Measurements from ENCODE around the gene FAAP100.
"Not testable (repeated sequence)": the region's sequence is repeated elsewhere in the genome, so short reads cannot be mapped to it uniquely, and the experiment has no call there.

The FAAP100 gene

GRCh38 chr17:81538651-81539570 is 13.2 kb downstream of the FAAP100 start:
- DNase-seq (ENCODE audit: low spot score) = no peak

GRCh38 chr17:81537856-81538555 is 14.1 kb downstream of the FAAP100 start:
- no peak for DNase-seq (ENCODE audit: low spot score)

- DNase-seq (ENCODE audit: low spot score) = peak; percentile 27
Observed at GRCh38 chr17:81537343-81537855, 14.8 kb downstream of the FAAP100 start.

- DNase-seq (ENCODE audit: low spot score) = no peak
Observed at GRCh38 chr17:81536299-81537290, 15.6 kb downstream of the FAAP100 start.

GRCh38 chr17:81535480-81536298 is 16.5 kb downstream of the FAAP100 start:
- no peak for DNase-seq (ENCODE audit: low spot score)

DNA sequence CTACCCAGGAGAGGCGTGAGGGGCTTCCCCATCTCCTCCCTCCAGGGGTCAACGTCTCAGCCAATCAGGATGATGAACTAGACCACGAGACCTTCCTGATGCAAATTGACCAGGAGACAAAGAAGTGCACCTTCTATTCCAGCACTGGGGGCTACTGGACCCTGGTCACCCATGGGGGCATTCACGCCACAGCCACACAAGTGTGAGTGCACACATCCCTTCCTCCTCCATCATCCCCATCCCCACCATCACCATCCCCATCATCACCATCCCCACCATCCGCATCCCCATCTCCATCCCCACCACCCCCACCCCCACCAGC is 17.2 kb downstream of the FAAP100 start:
- no peak for DNase-seq (ENCODE audit: low spot score)

DNA sequence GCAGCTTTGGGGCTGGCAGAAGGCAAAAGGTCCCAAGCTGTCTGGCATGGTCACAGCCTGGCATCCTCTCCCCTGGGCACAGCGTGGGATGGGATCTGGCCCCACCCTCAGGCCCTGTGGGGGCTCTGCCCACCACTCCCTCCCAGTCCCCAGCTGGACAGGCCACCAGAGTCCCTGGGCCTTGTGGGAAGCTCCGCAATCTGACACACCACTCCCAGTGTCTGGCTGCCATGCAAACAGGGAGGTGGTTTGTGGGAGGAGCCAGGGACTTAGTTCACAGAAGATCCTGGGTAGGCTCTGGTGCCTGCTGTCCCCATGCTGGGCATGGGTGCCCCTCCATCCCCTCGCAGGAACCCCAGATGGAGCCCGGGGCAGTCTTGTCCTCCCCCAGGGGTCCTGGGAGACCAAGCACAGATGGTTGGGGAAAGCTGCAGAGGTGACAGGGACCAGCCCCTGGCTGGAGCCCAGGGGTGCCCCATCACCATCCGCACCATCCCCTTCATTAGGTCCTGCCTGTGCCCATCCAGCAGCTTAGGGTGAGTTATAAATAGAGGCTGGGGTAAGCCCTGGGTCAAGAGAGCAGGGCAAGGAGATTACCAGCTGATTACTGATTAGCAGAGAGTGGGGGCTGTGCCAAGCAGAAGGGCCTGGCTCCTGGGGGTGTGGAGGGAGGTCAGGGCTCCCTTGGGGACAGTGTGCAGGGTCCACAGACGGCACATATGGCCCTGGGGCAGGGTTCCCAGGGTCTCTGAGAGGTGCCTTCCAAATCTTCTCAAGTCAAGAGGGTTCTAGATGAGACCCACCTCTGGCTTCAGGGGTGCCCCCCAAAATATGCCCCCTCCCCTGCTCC is 17.8 kb downstream of the FAAP100 start:
- no peak for DNase-seq (ENCODE audit: low spot score)

- no peak for DNase-seq (ENCODE audit: low spot score)
Observed at GRCh38 chr17:81533339-81534141, 18.6 kb downstream of the FAAP100 start.

DNA sequence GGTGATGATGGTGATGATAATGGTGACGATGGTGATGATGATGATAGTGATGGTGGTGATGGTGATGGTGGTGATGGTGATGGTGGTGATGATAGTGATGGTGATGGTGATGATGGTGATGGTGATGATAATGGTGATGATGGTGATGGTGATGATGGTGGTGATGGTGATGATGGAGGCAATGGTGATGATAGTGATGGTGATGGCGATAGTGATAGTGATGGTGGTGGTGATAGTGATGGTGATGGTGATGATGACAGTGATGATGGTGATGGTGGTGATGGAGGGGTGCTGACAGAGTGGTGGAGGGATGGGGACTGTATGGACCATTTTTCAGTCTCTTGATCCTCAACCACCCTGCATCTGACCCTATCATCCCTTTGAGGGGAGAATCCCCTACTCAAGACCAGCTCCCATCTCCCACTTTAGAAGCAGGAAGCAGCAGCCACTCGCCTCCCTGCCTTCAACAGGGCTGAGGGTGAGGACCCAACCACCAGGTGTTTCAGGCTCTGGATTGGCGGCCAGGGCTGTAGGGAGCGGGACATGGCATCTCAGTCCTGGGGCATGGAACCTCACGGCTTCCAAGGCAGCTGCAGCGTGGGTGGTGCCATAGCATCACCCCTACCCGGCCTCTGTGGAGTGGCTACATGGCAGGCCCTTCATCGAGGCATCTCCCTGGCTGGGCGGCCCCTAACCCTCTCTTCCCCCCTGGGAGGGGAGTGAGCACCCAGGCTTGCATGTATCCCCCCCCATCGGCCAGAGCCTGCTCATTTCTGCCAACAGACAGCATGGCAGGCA is 19.5 kb downstream of the FAAP100 start:
- no peak for DNase-seq (ENCODE audit: low spot score)

GRCh38 chr17:81531998-81532404 is 20.2 kb downstream of the FAAP100 start:
- not testable (repeated sequence) for DNase-seq (ENCODE audit: low spot score)

DNA sequence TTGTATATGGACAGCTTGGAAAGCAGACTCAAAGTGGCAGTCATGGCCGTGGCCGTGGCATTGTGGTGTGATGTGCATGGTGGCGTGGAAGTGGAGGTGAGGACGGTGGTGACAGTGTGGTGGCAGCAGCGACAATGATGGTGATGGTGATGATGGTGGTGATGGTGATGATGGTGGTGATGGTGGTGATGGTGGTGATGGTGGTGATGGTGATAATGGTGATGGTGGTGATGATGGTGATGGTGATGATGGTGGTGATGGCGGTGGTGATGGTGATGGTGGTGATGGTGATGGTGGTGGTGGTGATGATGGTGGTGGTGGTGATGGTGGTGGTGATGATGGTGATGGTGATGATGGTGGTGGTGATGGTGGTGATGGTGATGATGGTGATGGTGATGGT is 21.1 kb downstream of the FAAP100 start:
- DNase-seq (ENCODE audit: low spot score) = not testable (repeated sequence)

DNA sequence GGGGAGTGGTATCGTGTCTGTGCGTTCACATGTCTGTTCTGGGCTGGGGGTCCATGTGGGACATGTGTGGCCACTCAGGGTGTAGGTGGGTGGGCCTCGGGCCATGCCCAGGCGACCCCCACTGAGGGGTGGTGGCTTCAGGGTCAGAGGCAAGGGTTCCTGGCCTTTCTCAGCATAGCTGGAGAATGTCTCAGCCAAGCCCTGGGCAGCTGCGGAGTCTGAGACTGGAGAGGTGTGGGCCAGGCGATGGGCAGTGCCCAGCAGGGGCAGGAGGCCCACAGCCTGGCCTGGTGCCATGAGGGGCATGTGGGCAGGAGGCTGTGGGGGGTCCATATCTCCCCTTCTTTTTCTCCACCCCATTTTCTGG is 22.7 kb downstream of the FAAP100 start:
- DNase-seq (ENCODE audit: low spot score) = no peak

DNA sequence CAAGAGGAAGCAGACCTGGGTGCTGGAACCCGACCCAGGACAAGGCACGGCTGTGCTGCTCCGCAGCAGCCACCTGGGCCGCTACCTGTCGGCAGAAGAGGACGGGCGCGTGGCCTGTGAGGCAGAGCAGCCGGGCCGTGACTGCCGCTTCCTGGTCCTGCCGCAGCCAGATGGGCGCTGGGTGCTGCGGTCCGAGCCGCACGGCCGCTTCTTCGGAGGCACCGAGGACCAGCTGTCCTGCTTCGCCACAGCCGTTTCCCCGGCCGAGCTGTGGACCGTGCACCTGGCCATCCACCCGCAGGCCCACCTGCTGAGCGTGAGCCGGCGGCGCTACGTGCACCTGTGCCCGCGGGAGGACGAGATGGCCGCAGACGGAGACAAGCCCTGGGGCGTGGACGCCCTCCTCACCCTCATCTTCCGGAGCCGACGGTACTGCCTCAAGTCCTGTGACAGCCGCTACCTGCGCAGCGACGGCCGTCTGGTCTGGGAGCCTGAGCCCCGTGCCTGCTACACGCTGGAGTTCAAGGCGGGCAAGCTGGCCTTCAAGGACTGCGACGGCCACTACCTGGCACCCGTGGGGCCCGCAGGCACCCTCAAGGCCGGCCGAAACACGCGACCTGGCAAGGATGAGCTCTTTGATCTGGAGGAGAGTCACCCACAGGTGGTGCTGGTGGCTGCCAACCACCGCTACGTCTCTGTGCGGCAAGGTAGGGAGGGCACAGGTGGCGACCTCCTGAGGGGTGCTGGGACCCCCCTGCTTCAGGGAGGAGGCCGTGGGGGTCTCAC is 23.3 kb downstream of the FAAP100 start:
- no peak for DNase-seq (ENCODE audit: low spot score)

DNA sequence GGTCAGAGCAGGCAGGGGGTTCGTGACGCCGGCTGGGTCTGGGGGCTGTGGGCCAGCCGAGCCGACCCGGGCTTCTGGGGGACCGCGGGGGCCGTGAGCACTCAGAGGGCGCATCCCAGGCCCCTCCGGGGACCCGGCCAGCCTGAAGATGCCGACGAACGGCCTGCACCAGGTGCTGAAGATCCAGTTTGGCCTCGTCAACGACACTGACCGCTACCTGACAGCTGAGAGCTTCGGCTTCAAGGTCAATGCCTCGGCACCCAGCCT is 23.8 kb downstream of the FAAP100 start:
- DNase-seq (ENCODE audit: low spot score) = no peak

- DNase-seq (ENCODE audit: low spot score) = no peak
Observed at GRCh38 chr17:81527591-81528383, 24.4 kb downstream of the FAAP100 start, which contains the start of gene FSCN2. Gene FSCN2, plus strand, starts transcription at chr17:81528377. Its CDS starts 155 bp downstream, at chr17:81528532.

- DNase-seq (ENCODE audit: low spot score) = no peak
Observed at GRCh38 chr17:81526662-81527571, 25.2 kb downstream of the FAAP100 start.
